Stimulated activated CD8-positive, alpha-beta memory T cell treated with anti-CD3 and anti-CD28 coated beads, Interleukin-12 subunit alpha, Interleukin-12 subunit beta, amount 100 ng/mL, for 4 hours (primary cell): ENCODE measurements around the gene DOK7.

Experiments
- DNase-seq: peaks from one replicate; pipeline ENCODE4 v3.0.0-alpha.2; 2020; ENCODE audit warnings: low read depth

The DOK7 gene

GRCh38 chr4:3427706-3428446 is 35.2 kb upstream of the DOK7 start:
- no peak for DNase-seq

- no peak for DNase-seq
Measured at GRCh38 chr4:3429651-3430050, 33.5 kb upstream of the DOK7 start.

DNA sequence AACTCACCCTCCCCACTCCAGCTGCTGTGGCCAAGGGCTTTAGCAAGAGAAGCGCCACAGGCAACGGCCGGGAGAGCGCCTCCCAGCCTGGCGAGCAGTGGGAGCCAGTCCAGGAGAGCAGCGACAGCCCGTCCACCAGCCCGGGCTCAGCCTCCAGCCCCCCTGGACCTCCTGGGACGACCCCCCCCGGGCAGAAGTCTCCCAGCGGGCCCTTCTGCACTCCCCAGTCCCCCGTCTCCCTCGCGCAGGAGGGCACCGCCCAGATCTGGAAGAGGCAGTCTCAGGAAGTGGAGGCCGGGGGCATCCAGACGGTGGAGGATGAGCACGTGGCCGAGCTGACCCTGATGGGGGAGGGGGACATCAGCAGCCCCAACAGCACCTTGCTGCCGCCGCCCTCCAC is 32.6 kb upstream of the DOK7 start:
- no peak for DNase-seq

- no peak for DNase-seq
Measured at GRCh38 chr4:3431446-3431993, 31.6 kb upstream of the DOK7 start.

DNA sequence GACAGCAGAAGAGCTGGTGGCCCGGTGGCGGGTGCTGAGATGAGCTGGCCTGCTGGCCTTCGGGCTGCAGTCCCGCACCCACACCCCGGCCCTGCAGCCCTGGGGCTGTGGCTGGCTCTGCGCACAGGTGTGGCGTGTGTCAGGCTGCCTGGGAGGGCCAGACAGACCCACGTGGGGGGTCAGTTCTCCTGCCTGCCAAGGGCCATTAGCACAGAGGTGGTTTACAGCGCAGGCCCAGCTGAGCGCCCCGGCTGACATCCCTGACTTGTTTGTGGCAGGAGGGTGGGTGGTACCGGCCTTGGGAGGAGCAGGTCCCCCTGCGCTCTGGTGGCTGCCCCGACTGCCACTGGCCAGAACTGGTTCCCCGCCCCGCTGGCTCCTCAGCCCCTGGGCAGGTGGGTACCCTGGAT is 30.7 kb upstream of the DOK7 start:
- DNase-seq = no peak

GRCh38 chr4:3433138-3433869 is 29.8 kb upstream of the DOK7 start:
- no peak for DNase-seq

GRCh38 chr4:3434881-3435685 is 28.0 kb upstream of the DOK7 start:
- DNase-seq = no peak

- DNase-seq = no peak
Measured at GRCh38 chr4:3435686-3435956, 27.5 kb upstream of the DOK7 start.

DNA sequence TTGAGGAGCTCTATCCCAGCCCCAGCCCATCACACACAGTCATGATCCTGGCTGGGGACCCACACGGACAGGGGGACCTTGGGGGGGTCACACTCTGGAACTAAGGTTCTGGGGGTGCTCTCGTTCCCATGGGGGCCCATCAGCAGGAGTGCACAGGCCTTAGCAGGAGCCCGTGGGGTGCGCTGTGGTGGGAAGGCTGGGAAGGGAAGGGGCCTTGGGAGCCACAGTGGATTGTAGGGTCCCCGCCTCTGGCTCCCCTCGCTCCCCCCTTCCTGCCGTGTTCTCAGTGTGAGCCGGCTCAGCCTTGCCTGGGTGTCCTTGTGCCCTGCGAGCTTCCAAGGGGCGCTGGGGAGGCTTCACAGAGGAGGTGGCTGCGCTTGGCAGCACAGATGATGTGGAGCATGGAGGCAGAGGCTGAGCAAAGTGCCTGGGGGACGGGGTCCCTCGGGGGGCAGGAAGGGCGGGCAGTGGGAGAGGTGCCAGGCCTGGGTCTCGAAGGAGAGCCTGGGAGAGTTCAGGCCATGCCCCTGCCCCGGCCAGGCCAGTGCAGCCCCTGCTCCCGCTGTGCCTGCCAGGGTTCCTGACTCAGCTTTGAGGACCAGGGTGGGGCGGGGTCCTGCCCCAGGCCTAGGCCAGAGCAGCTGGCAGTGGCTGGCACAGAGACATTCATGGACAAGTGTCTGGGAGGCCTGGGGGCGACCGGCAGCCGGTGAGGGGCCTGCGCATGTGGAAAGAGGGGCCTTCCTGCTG is 26.9 kb upstream of the DOK7 start:
- DNase-seq = no peak

DNA sequence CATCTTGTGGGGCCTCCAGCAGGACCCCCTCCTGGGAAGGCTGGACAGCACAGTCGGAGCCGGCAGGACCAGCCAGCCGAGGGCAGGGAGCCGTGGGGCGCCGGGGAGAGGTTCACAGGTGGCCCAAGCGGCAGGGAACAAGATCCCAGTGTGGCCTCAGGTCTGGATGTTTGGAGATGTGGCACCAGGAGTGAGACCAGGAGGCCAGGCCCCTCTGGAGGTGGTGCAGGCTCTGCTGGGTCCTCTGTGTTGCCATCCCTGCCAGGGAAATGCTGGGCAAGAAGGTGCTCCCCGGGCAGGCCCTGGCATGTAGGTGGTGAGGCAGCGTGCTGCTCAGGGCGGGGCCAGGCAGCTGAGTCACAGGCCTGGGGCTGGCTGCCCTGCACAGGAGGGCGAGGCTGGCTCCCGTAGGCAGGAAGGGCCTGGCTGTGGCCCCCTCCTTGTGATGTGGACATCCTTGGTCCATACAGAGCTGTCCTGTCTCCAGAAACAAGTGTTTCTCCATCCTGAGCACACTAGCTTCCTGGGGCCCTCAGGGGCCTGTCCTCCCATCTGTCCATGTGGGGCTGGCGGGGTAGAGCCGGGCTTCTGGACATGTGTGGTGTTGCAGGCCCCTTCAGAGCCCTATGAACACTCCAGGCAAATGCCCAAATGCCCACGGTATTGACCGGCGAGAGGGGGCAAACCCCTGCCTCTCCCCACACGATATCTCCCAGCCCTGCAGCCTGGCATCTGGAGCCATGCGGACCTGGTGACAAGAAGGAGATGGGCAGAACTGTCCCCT is 26.1 kb upstream of the DOK7 start:
- no peak for DNase-seq

GRCh38 chr4:3437582-3437936 is 25.5 kb upstream of the DOK7 start:
- no peak for DNase-seq

GRCh38 chr4:3437998-3438846 is 24.9 kb upstream of the DOK7 start:
- DNase-seq = no peak

DNA sequence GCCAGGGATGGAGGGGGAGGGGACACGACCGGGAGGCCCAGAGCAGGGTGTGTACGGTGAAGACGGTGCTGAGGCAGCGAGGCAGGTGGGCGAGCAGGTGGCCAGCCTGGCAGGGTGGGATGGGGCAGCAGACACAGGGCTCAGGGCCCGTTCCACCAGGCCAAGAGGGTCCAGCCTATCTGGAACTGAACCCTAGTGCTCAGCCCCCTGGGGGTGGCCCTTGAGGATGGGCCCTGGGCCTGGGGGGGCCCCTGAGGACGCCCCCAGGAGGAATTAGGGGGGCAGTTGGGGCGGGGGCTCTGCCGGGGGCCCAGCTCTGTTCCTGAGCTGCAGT is 24.3 kb upstream of the DOK7 start:
- no peak for DNase-seq

GRCh38 chr4:3439391-3439790 is 23.7 kb upstream of the DOK7 start:
- no peak for DNase-seq

DNA sequence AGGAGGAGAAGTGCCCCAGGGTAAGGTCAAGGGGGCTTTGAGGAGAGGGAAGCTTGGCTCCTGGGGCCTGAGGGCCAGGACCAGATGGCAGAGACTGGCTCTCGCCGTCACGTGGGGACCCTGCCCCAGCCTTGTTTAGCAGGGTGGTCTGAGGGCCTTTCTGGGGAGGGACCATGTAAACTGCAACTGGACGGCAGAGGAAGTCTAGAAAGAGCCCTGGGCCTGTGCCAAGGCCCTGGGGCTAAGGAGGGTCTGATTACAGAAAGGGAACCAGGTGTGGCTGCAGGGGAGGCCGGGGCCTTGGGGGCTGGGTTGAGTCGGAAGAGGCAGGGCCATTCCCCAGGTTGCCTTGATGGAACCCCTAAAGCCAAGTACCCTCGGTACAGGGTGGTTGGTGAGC is 23.1 kb upstream of the DOK7 start:
- no peak for DNase-seq

GRCh38 chr4:3440979-3441500 is 22.1 kb upstream of the DOK7 start:
- DNase-seq = no peak

DNA sequence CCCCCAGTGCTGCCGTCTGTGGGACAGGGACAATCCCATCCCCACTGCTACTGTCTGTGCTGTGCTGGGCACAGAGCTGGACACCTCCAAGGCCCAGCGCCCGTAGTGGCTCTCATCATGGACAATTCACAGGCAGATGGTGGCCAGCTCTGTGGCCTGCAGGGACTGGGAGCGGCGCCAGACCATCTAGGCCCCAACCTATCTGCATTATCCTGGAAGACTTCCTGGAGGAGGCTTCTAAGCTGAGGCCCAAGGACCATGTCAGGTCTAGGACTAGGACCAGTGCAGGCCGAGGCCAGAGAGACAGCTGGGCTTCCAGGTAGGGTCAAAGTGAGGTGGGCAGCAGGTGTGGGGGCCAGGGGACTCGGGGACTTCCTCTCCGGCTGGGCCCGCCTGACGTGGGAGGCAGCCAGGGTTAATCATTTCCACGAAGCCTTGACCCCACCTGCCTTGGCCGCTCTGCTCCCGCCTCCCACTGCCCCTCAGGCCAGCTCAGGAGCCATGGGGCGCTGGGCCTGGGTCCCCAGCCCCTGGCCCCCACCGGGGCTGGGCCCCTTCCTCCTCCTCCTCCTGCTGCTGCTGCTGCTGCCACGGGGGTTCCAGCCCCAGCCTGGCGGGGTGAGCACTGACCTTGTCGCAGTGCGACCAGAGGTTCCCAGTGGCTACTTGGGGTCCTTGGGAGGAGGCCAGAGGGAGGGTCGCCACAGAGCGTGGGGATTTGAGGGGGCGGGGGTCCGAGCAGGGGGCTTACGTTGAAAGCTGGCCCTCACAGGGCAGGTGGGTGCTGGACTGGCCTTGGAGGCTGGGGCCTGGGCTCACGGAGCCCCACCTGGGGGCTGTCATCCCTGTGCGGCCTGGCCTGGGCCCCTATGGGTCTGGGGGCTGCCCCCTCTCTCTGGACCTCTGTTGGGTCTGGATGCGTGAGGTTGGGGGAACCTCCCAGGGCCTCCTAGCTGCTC is 21.3 kb upstream of the DOK7 start, which contains the start of gene HGFAC:
HGFAC (plus strand) TSS at position 468 of the 959 bp plus-strand sequence; CDS start at position 502, 34 bp downstream.
- no peak for DNase-seq

DNA sequence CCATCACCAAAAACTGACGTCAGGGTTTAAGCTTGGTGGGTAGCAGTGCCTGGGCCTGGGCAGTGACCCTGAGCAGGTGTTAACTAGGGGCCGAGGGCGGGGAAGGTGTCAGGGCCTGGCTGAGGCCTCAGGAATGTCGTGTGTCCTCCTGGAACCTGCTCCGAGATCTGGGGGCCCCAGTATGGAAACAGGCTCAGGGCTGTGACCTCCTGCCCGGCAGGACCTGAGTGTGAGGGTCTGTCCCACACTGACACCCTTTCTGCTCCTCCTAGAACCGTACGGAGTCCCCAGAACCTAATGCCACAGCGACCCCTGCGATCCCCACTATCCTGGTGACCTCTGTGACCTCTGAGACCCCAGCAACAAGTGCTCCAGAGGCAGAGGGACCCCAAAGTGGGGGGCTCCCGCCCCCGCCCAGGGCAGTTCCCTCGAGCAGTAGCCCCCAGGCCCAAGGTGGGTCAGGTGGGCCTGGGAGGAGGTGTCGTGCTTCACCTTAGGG is 20.6 kb upstream of the DOK7 start:
- DNase-seq = no peak
